ENCODE measurements around the gene APOC3.
"Not testable (repeated sequence)": the region's sequence is repeated elsewhere in the genome, so short reads cannot be mapped to it uniquely, and the experiment has no call there.

Gene APOC3

GRCh38 chr11:116832350-116833290 lies 2.9 kb downstream of the APOC3 start:
- no peak for DNase-seq

GRCh38 chr11:116833491-116833815 lies 3.7 kb downstream of the APOC3 start:
- DNase-seq, result no peak

- DNase-seq, result no peak
Measured at GRCh38 chr11:116833816-116834534, 4.3 kb downstream of the APOC3 start.

- DNase-seq, result not testable (repeated sequence)
Measured at GRCh38 chr11:116834535-116835041, 4.9 kb downstream of the APOC3 start.

GRCh38 chr11:116835042-116835772 lies 5.5 kb downstream of the APOC3 start:
- peak; percentile 80 for DNase-seq

GRCh38 chr11:116835791-116836631 lies 6.3 kb downstream of the APOC3 start:
- peak; percentile 96 for DNase-seq

- DNase-seq, result no peak
Measured at GRCh38 chr11:116836632-116836991, 6.9 kb downstream of the APOC3 start.

GRCh38 chr11:116837231-116838091 lies 7.8 kb downstream of the APOC3 start, which contains the start of gene APOA1:
Gene APOA1, minus strand, starts transcription at chr11:116837622. Its CDS starts 235 bp downstream, at chr11:116837387.
- no peak for DNase-seq

- DNase-seq, result no peak
Measured at GRCh38 chr11:116838321-116839084, 8.8 kb downstream of the APOC3 start.

GRCh38 chr11:116840224-116840745 lies 10.6 kb downstream of the APOC3 start:
- no peak for DNase-seq

- DNase-seq, result no peak
Measured at GRCh38 chr11:116840746-116841296, 11.1 kb downstream of the APOC3 start.

- no peak for DNase-seq
Measured at GRCh38 chr11:116842117-116842516, 12.4 kb downstream of the APOC3 start.

- no peak for DNase-seq
Measured at GRCh38 chr11:116842909-116843308, 13.2 kb downstream of the APOC3 start.

- no peak for DNase-seq
Measured at GRCh38 chr11:116843661-116844060, 14.0 kb downstream of the APOC3 start.

GRCh38 chr11:116844722-116845121 lies 15.0 kb downstream of the APOC3 start:
- DNase-seq, result no peak

GRCh38 chr11:116847612-116848011 lies 17.9 kb downstream of the APOC3 start:
- no peak for DNase-seq

- no peak for DNase-seq
Measured at GRCh38 chr11:116849060-116849459, 19.4 kb downstream of the APOC3 start.

- DNase-seq, result no peak
Measured at GRCh38 chr11:116849486-116849885, 19.8 kb downstream of the APOC3 start.

- DNase-seq, result no peak
Measured at GRCh38 chr11:116851626-116852025, 21.9 kb downstream of the APOC3 start.
